D721Med (cell line): ENCODE results near the gene CD8B.

Source experiments
- DNase-seq: peaks from one replicate; pipeline ENCODE4 v3.0.0; 2011; ENCODE audit warnings: low spot score; ENCODE audit not compliant: insufficient read length
- FAIRE-seq: peaks from 2 replicates; lab custom pipeline; 2011; peaks lifted over from hg19 to GRCh38; lab: Jason Lieb, UNC
- TF ChIP-seq, protein P1 (sequence below): IDR thresholded peaks from 2 replicates; pipeline ENCODE4 v1.5.1; 2012; ENCODE audit warnings: mild to moderate bottlenecking, control low read depth; ENCODE audit not compliant: insufficient read depth; ENCODE audit errors: missing control alignments

The CD8B gene

DNA sequence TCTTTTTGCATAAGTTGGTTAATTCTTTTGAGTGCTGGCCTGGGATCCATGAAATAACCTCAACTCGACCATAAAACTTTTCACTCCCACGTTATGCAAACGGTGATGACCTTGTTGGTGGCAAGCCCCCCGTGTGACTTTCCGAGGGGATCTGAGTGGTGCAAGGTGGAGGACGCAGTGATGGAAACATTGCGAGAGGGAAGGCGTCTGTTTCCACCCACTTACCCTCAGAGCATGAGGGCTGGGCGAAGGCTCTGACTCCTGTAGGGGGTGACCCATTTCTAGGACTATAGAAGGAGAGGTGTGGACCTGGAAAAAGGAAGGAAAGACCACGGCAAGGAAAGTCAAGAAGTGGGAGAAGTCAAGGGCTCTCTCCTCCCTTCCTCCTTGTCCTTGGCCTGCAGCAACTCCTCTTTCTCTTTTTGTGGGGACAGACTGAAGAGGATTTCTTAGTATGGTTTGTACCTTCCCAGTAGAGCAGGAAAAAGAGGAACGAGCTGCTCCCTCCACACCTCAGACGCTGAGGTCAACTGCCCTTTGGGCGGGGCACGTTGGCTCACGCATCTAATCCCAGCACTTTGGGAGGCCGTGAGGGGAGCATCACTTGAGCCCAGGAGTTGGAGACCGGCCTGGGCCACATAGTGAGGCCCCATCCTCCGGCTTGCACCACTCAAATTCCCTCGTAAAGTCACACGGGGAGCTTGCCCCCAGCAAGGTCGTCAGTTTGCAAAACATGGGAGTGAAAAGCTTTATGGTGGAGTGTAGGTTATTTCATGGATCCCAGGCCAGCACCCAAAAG lies 55.4 kb downstream of the CD8B start:
- FAIRE-seq (no peak), DNase-seq (no peak)
- TF ChIP-seq, protein P1, sequence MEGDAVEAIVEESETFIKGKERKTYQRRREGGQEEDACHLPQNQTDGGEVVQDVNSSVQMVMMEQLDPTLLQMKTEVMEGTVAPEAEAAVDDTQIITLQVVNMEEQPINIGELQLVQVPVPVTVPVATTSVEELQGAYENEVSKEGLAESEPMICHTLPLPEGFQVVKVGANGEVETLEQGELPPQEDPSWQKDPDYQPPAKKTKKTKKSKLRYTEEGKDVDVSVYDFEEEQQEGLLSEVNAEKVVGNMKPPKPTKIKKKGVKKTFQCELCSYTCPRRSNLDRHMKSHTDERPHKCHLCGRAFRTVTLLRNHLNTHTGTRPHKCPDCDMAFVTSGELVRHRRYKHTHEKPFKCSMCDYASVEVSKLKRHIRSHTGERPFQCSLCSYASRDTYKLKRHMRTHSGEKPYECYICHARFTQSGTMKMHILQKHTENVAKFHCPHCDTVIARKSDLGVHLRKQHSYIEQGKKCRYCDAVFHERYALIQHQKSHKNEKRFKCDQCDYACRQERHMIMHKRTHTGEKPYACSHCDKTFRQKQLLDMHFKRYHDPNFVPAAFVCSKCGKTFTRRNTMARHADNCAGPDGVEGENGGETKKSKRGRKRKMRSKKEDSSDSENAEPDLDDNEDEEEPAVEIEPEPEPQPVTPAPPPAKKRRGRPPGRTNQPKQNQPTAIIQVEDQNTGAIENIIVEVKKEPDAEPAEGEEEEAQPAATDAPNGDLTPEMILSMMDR: no peak

DNA sequence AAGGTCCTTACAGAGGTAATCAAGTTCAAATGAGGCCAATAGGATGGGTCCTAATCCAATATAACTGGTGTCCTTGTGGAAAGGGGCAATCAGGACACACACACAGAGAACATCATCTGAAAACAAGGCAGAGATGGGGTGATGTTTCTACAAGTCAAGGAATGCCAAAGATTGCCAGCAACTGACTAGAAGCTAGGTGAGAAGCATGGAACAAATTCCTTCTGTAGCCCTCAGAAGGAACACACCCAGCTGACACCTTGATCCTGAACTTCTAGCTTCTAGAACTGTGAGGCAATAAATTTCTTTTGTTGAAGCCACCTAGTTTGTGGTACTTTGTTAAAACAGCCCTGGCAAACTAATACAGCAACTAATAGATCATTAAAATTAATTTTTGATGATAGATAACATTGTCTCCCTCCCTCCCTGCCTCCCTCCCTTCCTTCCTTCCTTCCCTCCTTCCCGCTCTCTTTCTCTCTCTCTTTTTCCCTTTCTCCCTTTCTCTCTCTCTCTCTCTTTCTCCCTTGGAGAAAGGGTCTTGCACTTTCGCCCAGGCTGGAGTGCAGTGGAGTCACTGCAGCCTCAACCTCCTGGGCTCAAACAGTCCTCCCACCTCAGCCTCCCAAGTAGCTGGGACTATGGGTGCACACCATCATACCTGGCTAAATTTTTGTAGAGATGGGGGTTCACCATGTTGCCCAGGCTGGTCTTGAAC lies 60.7 kb downstream of the CD8B start:
- FAIRE-seq (no peak), DNase-seq (no peak)
- TF ChIP-seq, protein P1: no peak

DNA sequence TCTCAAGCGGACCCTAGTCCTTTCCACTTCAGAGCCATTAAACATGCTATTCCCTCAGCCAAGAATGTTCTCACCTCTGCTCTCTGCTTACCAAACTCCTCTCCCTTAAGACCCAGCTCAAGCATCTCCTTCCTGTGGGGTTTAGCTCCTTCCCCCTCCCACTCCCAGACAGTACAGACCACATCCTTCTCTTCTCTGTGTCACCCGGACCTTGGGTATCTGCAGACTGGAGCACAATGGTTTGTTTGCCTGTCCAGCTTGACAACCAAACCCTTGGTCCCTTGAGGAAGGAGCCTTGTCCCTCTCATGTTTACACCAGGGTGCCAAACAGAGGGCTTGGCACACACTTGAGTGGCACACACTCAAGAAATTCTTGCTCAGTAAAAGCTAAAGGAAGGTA lies 66.8 kb downstream of the CD8B start:
- TF ChIP-seq, protein P1: no peak
- no peak for FAIRE-seq

DNA sequence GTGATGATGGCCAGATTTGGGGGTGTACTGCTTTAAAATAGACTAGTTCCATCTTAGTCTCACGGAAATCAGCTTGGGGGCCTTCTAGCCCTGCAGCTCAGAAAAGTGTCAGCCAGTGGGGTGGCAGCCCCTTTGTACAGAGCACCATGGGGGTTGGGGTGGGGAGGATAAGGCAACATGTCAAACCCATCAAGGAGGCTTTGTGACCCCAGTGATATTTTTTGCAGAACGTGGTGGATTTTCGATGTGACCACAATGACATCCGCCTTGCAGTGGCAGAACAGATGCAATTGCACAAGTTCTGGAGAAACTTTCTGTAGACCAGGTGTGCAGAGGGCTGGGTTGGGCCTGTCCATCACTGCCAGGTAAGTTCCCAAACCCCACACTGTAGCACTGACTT lies 67.9 kb downstream of the CD8B start:
- FAIRE-seq (no peak), DNase-seq (no peak)
- TF ChIP-seq, protein P1: no peak

More for the DNA sequence above, 66.8 kb downstream of the CD8B start:
- no peak for DNase-seq

DNA sequence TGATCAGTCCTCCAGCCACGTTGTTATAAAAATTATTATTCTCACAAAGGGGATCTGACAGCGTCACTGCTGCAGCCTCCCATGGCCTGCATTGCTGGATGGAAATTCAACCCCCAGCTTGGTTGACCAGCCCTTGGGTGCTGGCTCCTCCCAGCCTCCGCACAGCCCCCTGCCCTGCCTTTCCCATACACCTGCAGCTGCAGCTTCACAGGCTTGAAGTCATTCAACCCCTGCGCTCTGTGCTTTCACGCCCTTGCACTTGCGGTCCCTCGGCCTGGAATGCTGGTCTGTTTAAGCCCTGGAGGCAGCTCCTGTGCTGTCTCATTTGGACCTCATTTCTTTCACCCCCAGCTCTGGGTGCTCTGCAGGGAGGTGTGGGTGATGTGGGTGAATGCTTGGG lies 70.1 kb downstream of the CD8B start:
- FAIRE-seq (no peak), DNase-seq (no peak)
- TF ChIP-seq, protein P1: no peak

DNA sequence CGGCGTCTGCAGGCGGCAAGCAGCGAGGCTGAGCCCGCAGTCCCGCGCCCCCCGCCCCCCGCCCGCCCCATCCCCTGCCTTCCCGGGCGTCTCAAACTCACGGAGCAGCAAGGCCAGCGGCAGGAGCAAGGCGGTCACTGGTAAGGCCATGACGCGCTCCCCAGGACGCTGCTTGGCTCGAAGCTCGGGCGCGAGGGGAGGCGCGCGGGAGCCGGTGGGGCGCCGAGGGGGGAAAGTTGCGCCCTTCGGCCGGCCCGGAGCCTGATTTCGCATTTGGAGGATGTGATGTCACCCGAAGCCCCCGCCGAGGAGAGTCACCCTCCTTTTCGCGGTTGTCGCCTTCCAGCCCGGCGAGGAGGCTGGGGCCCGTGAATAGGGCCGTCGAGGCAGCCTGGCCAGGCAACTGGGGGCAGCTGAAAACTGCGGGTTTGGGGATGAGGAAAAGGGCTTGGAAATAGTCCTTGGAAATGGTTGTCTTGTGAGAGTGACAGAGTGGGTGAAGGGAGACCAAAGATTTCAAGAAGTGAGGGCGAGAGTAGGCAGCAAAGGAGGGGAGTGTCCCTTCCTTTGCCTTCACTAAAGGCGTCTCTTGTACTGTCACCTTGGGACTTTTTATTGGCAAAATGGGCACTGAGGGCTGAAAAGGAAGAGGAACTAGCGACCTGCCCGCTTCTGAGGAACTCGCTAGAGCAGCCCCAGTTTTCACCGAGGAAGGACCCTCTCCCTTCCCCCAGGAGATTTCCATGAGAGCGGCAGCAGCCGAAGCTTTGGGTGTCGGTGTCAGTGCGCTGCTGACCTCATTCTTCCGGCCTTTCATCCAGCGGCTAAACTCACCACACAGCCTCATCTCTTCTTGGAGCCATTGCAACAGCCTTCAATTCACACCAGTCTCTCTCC lies 70.8 kb downstream of the CD8B start, which contains the start of gene CD8A:
Gene CD8A, minus strand, starts transcription at position 238 of the 897 bp plus-strand sequence. Its CDS starts 88 bp downstream, at position 150.
- TF ChIP-seq, protein P1: no peak
- FAIRE-seq (no peak), DNase-seq (no peak)
